C4-2B (cell line): ENCODE measurements around the gene RPUSD1.

Experiments
- H3K27ac ChIP-seq: fragments of 450-650 bp; 2 replicates; pipeline ENCODE4 v1.5.1; 2017
- CTCF ChIP-seq: fragments of 450-650 bp; conservative IDR thresholded peaks from 2 replicates; pipeline ENCODE4 v1.5.1; 2017; ENCODE audit warnings: mild to moderate bottlenecking
- ZFX ChIP-seq: fragments of 450-650 bp; IDR thresholded peaks from 2 replicates; pipeline ENCODE4 v1.6.1; 2017

RPUSD1 gene

DNA sequence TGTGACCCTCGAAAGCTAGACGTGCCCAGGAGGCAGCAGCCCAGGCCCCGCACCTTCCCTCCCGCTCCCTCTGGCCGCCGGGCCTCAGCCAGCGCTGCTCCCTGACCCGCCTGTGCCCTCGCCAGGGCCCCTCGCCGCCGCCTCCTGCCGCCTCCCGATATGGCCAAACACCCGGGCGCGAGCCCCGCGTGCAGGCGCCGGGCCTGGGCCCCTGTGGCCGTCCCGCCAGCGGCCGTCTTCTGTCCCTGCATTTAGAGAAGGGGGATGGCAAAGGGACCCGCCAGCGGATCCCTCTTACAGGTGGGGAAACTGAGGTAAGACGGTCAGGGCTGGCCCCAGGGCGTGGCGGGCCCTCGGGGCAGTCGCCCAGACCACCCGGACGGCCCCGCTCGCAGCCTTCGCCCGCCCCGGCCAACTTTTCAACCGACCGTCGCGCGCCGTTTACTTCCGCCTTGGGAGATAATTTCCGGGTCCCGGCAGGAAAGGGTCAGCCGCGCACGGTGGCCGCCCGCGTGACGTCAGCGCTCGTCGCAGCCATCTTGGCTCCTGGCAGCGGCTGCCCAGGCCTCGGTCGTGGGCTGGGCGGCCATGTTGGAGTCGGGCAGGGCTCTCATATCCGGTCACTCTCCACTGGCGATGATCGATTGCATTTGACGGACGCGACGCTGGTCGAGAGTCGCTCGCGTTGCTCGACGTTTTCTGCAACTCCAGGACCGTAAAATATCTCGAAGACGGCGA is 19.3 kb upstream of the RPUSD1 start:
- TF ChIP-seq CTCF (no peak), ZFX (peak; percentile 60; the same call in 1 of the 2 replicates)
- H3K27ac ChIP-seq, result peak overlapping the region; percentile 89

DNA sequence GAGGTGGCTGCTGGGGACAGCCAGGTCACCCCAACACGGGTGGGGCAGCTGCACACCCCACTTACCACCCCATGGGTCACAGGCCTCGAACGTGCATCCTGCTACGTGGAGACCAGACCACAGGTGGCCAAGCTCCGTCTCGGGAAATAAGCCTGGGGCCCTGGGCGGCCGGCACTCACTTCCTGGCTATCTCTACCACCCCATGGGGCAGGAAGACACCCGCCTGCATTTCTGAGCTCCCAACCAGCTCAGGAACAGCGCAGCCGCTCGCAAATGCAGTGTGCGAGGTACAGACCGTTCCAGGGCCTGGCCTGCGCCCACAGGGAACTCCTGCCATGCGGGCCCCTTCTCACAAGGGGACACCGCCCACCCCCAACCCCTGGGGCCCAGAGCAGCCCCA is 17.3 kb upstream of the RPUSD1 start:
- TF ChIP-seq ZFX (no peak), CTCF (no peak)

GRCh38 chr16:804193-805048 is 16.2 kb upstream of the RPUSD1 start:
- TF ChIP-seq CTCF (no peak), ZFX (no peak)
- H3K27ac ChIP-seq, result no peak overlapping the region

More for the DNA sequence above, 17.3 kb upstream of the RPUSD1 start:
- no peak overlapping the region for H3K27ac ChIP-seq

DNA sequence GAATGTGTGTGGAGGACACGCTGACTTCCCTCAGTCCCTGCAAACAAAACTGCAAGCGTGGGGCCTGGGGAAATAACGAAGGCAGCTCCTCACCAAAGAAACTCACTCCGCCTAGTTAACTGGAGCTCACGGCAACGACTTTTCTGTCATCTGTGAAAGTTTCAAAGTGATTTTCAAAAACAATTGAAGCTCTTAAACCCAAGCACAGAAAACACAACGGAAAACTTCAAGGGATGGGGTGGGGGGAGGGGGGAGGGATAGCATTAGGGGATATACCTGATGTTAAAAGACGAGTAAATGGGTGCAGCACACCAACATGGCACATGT is 15.5 kb upstream of the RPUSD1 start:
- no peak overlapping the region for H3K27ac ChIP-seq

DNA sequence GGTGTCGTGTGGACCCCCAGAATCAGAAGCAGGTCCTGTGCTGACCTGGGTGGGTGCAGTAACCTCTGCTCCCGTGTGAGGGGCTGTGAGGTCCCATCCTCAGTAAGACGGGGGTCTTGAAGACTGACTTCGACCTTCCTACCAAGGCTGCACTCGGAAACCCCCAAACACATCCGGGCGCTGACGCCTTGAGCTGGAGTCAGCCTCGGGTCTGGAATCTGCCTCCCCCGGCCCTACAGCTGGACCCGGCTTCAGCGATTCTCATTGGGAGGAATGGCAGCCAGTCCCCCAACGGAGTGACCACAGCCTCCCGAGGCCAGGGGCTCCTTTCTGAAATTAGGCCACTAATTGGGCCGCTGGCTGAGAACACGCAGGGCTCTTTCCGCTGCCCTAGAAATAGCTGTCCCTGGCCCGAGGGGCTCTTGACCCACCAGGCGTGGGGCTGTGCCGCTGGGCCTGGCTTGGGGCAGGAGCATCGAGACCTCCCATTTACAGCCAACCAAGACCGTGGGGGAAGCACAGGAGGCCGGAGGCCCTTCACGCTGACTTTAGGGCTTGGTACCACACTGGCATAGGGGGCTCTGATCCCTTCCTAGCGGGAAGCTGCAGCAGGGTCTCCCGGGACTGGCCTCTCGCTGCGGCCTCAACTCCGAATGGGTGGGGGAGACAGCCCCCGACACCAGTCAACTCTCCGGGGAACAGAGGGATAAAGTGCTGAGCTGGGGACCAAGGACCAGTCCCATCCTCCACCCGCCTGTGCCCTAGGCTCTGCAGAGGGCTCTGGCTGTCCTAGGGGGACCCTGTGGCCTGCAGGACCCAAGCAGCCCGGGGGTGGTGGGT is 15.0 kb upstream of the RPUSD1 start:
- no peak overlapping the region for H3K27ac ChIP-seq
- TF ChIP-seq CTCF (no peak), ZFX (no peak)

More for the DNA sequence above, 15.5 kb upstream of the RPUSD1 start:
- TF ChIP-seq CTCF (no peak), ZFX (no peak)

DNA sequence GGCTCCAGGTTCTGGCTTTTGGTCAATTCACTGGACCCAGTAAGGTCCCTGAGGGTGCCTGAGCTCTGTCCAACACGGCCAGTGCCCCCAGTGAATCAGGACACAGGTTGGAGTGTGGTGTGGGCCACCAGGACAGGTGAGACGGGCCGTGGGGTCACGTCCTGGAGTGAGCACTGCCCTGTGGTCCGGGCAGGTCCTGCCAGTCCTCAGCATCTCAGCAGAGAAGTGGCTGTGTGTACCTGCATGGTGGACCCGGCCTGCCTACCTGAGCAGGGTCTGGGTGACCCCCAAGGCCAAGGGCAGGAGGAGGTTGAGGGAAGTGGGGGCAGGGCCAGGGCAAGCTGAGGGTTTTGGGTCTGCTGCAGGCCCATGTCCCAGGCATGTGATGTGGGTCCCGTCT is 14.3 kb upstream of the RPUSD1 start:
- TF ChIP-seq CTCF, result no peak
- no peak for TF ChIP-seq ZFX
- H3K27ac ChIP-seq, result no peak overlapping the region
